HepG2 (cell line): ENCODE data around the gene WAS. TPM values are rescaled to one million over a fixed set of nuclear protein-coding genes. Genes with fewer than 3 reads are reported as not detected.
A peak's percentile ranks its signal among the peaks of the same experiment; 100 is the strongest.

ENCODE experiments used
- ATAC-seq: fragments of 200-7000 bp; cut with Tn5 transposase; 3 replicates; pipeline ENCODE4 v1.9.1; 2020; ENCODE audit warnings: mild to moderate bottlenecking, moderate library complexity
- BruUV-seq: library from RNA; stranded (reverse); fragments of 400-500 nt; replicated peaks from 2 replicates; lab custom pipeline; 2021; lab: Mats Ljungman, UMichigan
- CTCF ChIA-PET: fragments of 300-600 bp; formaldehyde crosslinking; extraction: SDS; loops from one replicate; lab custom pipeline; 2021; ENCODE audit warnings: low total read pairs, inconsistent platforms, low intra/inter-chr PET ratio; lab: Yijun Ruan, JAX
- POLR2A ChIA-PET: fragments of 350-600 bp; sonication (Branson Sonifier 250); formaldehyde crosslinking; loops from one replicate; lab custom pipeline; 2020; ENCODE audit warnings: antibody characterized with exemption, inconsistent platforms; lab: Yijun Ruan, JAX
- DNase-seq: peaks from one replicate; pipeline ENCODE4 v3.0.0-alpha.2; 2015; ENCODE audit warnings: low spot score
- FAIRE-seq: peaks from 3 replicates; lab custom pipeline; 2011; peaks lifted over from hg19 to GRCh38; lab: Jason Lieb, UNC
- H2AFZ ChIP-seq: one replicate; pipeline ENCODE4 v1.6.1; 2011; ENCODE audit warnings: low read length, inconsistent platforms
- H3K27ac ChIP-seq: fragments of 300-600 bp; 3 replicates; pipeline ENCODE4 v1.8.0; 2011; ENCODE audit warnings: mixed run types, mild to moderate bottlenecking, mixed read lengths, low read length, inconsistent platforms; ENCODE audit not compliant: insufficient read depth; ENCODE audit errors: extremely low read length
- H3K27me3 ChIP-seq, 2 experiments: fragments of 200-600 bp in 1 of 2; 2 replicates in 1 of 2; 3 replicates in 1 of 2; pipeline versions ENCODE4 v1.6.0 to v1.8.0; 2011; ENCODE audit warnings: low read length in 2 of 2, mild to moderate bottlenecking in 2 of 2, moderate library complexity in 2 of 2, inconsistent platforms in 1 of 2; ENCODE audit not compliant: insufficient read depth in 2 of 2, control insufficient read depth in 1 of 2
- H3K36me3 ChIP-seq, 2 experiments: fragments of 200-600 bp in 1 of 2; replicated peaks in 1 of 2; 2 replicates in 1 of 2; 3 replicates in 1 of 2; pipeline versions ENCODE4 v1.5.1 to v1.8.0; 2011; ENCODE audit warnings: low read length in 2 of 2, inconsistent platforms in 1 of 2; ENCODE audit not compliant: insufficient read depth in 2 of 2, control insufficient read depth in 1 of 2
- H3K4me1 ChIP-seq: 2 replicates; pipeline ENCODE4 v1.5.1; 2012; ENCODE audit warnings: low read length, inconsistent platforms; ENCODE audit not compliant: insufficient read depth
- H3K4me2 ChIP-seq: 2 replicates; pipeline ENCODE4 v1.6.0; 2011; ENCODE audit warnings: low read depth, low read length, inconsistent platforms
- H3K4me3 ChIP-seq, 3 experiments: fragments of 200-600 bp in 1 of 3; sonication (generic), shearing (Covaris generic) in 1 of 3; replicated peaks in 1 of 3; 2 replicates each; pipeline ENCODE4 v1.5.1; 2011 to 2016; ENCODE audit warnings: low read length in 3 of 3, inconsistent platforms in 2 of 3, low read depth in 2 of 3, mild to moderate bottlenecking in 2 of 3, control low read depth in 1 of 3, mixed read lengths in 1 of 3; ENCODE audit not compliant: insufficient read depth in 1 of 3
- H3K79me2 ChIP-seq: one replicate; pipeline ENCODE4 v1.6.1; 2011; ENCODE audit warnings: low read length, inconsistent platforms; ENCODE audit not compliant: insufficient read depth
- H3K9ac ChIP-seq: 2 replicates; pipeline ENCODE4 v1.6.0; 2011; ENCODE audit warnings: mild to moderate bottlenecking, low read depth, low read length, inconsistent platforms; ENCODE audit not compliant: insufficient read depth
- H3K9me3 ChIP-seq: 2 replicates; pipeline ENCODE4 v1.5.1; 2012; ENCODE audit warnings: mild to moderate bottlenecking, low read length
- H4K20me1 ChIP-seq: 2 replicates; pipeline ENCODE4 v1.6.0; 2011; ENCODE audit warnings: inconsistent platforms, mild to moderate bottlenecking, low read length, moderate library complexity; ENCODE audit not compliant: insufficient read depth
- BRD4 ChIP-seq: sonication (generic); formaldehyde crosslinking; IDR thresholded peaks from 2 replicates; pipeline ENCODE4 v1.4.0; 2020; ENCODE audit warnings: missing genetic modification reagents
- FOXK1 ChIP-seq: sonication (generic); formaldehyde crosslinking; IDR thresholded peaks from 2 replicates; pipeline ENCODE4 v1.4.0; 2020; ENCODE audit warnings: low read depth, missing genetic modification reagents, borderline replicate concordance
- GABPA ChIP-seq, 2 experiments: IDR thresholded peaks; 2 replicates each; pipeline ENCODE4 v1.6.1; 2011 to 2016; ENCODE audit warnings: low read depth in 2 of 2, low read length in 1 of 2, missing biosample characterization in 1 of 2, missing genetic modification characterization in 1 of 2
- HCFC1 ChIP-seq: fragments of 150-350 bp; IDR thresholded peaks from 2 replicates; pipeline ENCODE4 v1.6.1; 2014; ENCODE audit warnings: low read depth, low read length
- HOXA3 ChIP-seq: sonication (generic); formaldehyde crosslinking; IDR thresholded peaks from 2 replicates; pipeline ENCODE4 v1.5.0; 2020; ENCODE audit warnings: missing genetic modification reagents
- KAT8 ChIP-seq: IDR thresholded peaks from 2 replicates; pipeline ENCODE4 v1.6.1; 2016; ENCODE audit warnings: missing genetic modification reagents, missing compliant biosample characterization
- KLF16 ChIP-seq, 2 experiments: sonication (generic) in 1 of 2; formaldehyde crosslinking in 1 of 2; IDR thresholded peaks; 2 replicates each; pipeline versions ENCODE4 v1.6.1 to v1.8.0; 2016 to 2023; ENCODE audit warnings: missing genetic modification reagents in 2 of 2, missing compliant biosample characterization in 1 of 2
- KMT2A ChIP-seq: sonication (generic); formaldehyde crosslinking; IDR thresholded peaks from 2 replicates; pipeline ENCODE4 v1.4.0; 2020; ENCODE audit warnings: missing genetic modification reagents
- MAZ ChIP-seq, 2 experiments: sonication (generic) in 1 of 2; formaldehyde crosslinking in 1 of 2; IDR thresholded peaks; 2 replicates each; pipeline versions ENCODE4 v1.5.0 to v1.6.1; 2012 to 2020; ENCODE audit warnings: low read depth in 2 of 2, mild to moderate bottlenecking in 2 of 2, borderline replicate concordance in 1 of 2, improper control_type of control experiment in 1 of 2, low read length in 1 of 2, missing genetic modification reagents in 1 of 2, moderate library complexity in 1 of 2
- MXI1 ChIP-seq: IDR thresholded peaks from 3 replicates; pipeline ENCODE4 v1.6.1; 2012; ENCODE audit warnings: low read depth, low read length, inconsistent platforms, borderline replicate concordance
- PHF20 ChIP-seq: sonication (generic); formaldehyde crosslinking; IDR thresholded peaks from 2 replicates; pipeline ENCODE4 v1.5.0; 2020; ENCODE audit warnings: mild to moderate bottlenecking, missing genetic modification reagents
- POLR2AphosphoS5 ChIP-seq: IDR thresholded peaks from 2 replicates; pipeline ENCODE4 v1.6.1; 2012; ENCODE audit warnings: low read depth, low read length
- RBFOX2 ChIP-seq: fragments of 200-400 bp; formaldehyde crosslinking; IDR thresholded peaks from 2 replicates; pipeline ENCODE4 v1.6.1; 2017; ENCODE audit warnings: low read depth, mild to moderate bottlenecking, low read length
- SP1 ChIP-seq, 2 experiments: fragments of 450-650 bp in 1 of 2; sonication (generic) in 1 of 2; formaldehyde crosslinking in 1 of 2; IDR thresholded peaks; 2 replicates each; pipeline versions ENCODE4 v1.4.0 to v1.6.1; 2016 to 2020; ENCODE audit warnings: missing genetic modification reagents in 1 of 2
- SP2 ChIP-seq: sonication (generic); formaldehyde crosslinking; IDR thresholded peaks from 2 replicates; pipeline ENCODE4 v1.5.1; 2020; ENCODE audit warnings: mild to moderate bottlenecking, missing genetic modification reagents
- ZNF180 ChIP-seq: sonication (generic); formaldehyde crosslinking; IDR thresholded peaks from 2 replicates; pipeline ENCODE4 v1.4.0; 2020; ENCODE audit warnings: low read depth, missing genetic modification reagents, borderline replicate concordance
- ZNF256 ChIP-seq: sonication (generic); formaldehyde crosslinking; conservative IDR thresholded peaks from 2 replicates; pipeline ENCODE4 v1.4.0; 2020; ENCODE audit warnings: missing genetic modification reagents
- WGBS: methylation state at CpG from one replicate; pipeline ENCODE4 v1.1.6; 2017; ENCODE audit warnings: low lambda C conversion rate; 5-methylcytosine and 5-hydroxymethylcytosine counted together
- in situ Hi-C: cut with HindIII; loops from 2 replicates; pipeline ENCODE4 v1.10.0; 2017; ENCODE audit warnings: low pct_unique_long_range_greater_than_20kb; ENCODE audit not compliant: extremely low pct_ligation_motif_present
- intact Hi-C: fragments of 100-400 bp; cut with micrococcal nuclease; formaldehyde crosslinking; loops from one replicate; pipeline ENCODE4 v1.10.0; 2022; ENCODE audit not compliant: unreplicated experiment
- polyA plus RNA-seq, 8 experiments: library from polyadenylated mRNA; depleted of rRNA in 3 of 8; stranded (reverse) in 7 of 8; unstranded in 1 of 8; fragments of >200 nt; fragmentation: Illumina TruSeq in 4 of 8; extraction: Trizol in 4 of 8; gene quantifications; 2 replicates each; pipeline versions ENCODE4 v1.2.1 to v1.2.3, GENCODE V29; 2011 to 2016; ENCODE audit warnings: low read depth in 4 of 8, missing spikeins in 1 of 8, mixed read lengths in 1 of 8; ENCODE audit not compliant: insufficient read depth in 1 of 8
- total RNA-seq, 5 experiments: library from RNA; depleted of rRNA; stranded (reverse); fragments of >200 nt; fragmentation: Illumina TruSeq; extraction: Trizol; gene quantifications; 2 replicates each; pipeline ENCODE4 v1.2.3, GENCODE V29; 2016; ENCODE audit warnings: low read depth in 1 of 5
- TF ChIP-seq, protein P1 (sequence below): IDR thresholded peaks from 2 replicates; pipeline ENCODE4 v1.6.1; 2016; ENCODE audit warnings: mild to moderate bottlenecking
- TF ChIP-seq, protein P2 (sequence below): sonication (generic); formaldehyde crosslinking; IDR thresholded peaks from 2 replicates; pipeline ENCODE4 v1.5.0; 2020; ENCODE audit warnings: missing genetic modification reagents

The WAS gene
- total and polyA plus RNA-seq, 2 of the 13 experiments (the other 11 are each of a cell fraction or from before 2014, with no cell fraction given), result 0.11 TPM; not detected in 1

DNA sequence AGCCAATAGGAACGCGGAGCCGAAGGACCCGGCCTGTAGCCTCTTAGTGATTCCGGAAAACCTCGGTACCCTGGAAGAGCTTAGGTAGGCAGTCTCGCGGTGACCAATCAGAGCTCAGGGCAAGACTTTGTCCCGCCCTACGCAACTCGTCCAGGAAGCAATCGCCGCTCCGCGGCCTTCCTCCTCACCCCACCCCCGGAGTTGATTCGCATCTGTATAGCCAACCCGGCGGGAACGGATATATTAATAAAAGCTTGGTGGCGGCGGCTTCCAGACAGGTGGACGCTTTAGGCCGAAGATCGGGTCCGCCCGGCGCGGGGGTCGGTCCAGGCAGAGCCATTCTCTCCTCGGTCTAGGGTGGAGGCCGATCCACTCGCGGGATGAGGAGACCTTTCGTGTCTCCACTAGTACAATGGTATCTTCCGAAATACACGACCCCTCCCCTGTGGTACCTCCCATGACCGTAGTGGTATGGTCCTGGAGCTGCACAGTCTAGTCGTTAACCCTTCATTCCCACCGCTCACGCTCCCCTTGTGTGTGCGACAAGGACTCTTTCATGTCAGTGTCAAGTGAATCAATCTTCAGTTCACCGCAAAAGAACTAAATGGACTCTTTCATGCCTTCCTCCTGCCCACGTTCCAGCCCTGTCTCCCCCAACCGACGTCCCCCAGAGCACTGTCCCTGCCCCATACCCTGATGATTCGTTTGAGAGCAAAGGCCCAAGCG lies 53.8 kb downstream of the WAS start:
- ChIA-PET POLR2A (interaction anchor here (0.6 to 3.1 kb wide), 23 partner anchors 10 to 364 kb away, joined by 3 to 42 read pairs (median 5); partner anchors contain the start of genes GLOD5, HDAC6, OTUD5 and RBM3), CTCF (no interaction called here)
- H3K9ac ChIP-seq, result peak overlapping the region; percentile 75
- TF ChIP-seq, protein P1, sequence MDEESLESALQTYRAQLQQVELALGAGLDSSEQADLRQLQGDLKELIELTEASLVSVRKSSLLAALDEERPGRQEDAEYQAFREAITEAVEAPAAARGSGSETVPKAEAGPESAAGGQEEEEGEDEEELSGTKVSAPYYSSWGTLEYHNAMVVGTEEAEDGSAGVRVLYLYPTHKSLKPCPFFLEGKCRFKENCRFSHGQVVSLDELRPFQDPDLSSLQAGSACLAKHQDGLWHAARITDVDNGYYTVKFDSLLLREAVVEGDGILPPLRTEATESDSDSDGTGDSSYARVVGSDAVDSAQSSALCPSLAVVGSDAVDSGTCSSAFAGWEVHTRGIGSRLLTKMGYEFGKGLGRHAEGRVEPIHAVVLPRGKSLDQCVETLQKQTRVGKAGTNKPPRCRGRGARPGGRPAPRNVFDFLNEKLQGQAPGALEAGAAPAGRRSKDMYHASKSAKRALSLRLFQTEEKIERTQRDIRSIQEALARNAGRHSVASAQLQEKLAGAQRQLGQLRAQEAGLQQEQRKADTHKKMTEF (CRISPR knock-in tag), result peak; percentile 29; the same call in 1 of the 2 replicates
- TF ChIP-seq SP2 (CRISPR knock-in tag) (peak; percentile 90), HCFC1 (0 out of 2 replicates have a peak, but pooled peaks have one; percentile 7), POLR2AphosphoS5 (peak; percentile 68), SP1 (IDR thresholded peaks at IDR 0.05) (no peak), SP1 (CRISPR knock-in tag; IDR thresholded peaks at IDR 0.05) (peak; percentile 55; the same call in 1 of the 2 replicates), FOXK1 (CRISPR knock-in tag) (peak; percentile 22; the same call in 1 of the 2 replicates), KLF16 (CRISPR knock-in tag; IDR thresholded peaks at IDR 0.05) (peak in 1 of 2 experiments; percentile 24; a peak in 1 of 4 replicates), KMT2A (CRISPR knock-in tag) (no peak), ZNF256 (CRISPR knock-in tag) (no peak), MAZ (IDR thresholded peaks at IDR 0.05; ENCODE audit: borderline replicate concordance, low read depth, low read length) (peak; percentile 65; the same call in 1 of the 2 replicates), MAZ (CRISPR knock-in tag; IDR thresholded peaks at IDR 0.05; ENCODE audit: low read depth) (no peak), ZNF180 (no peak), PHF20 (CRISPR knock-in tag) (peak; percentile 72), KAT8 (CRISPR knock-in tag) (peak; percentile 88), BRD4 (CRISPR knock-in tag) (0 out of 2 replicates have a peak, but pooled peaks have one; percentile 20), GABPA (IDR thresholded peaks at IDR 0.05; ENCODE audit: low read depth, low read length) (peak; percentile 81), GABPA (CRISPR knock-in tag; IDR thresholded peaks at IDR 0.05; ENCODE audit: low read depth) (peak; percentile 93), MXI1 (0 out of 3 replicates have a peak, but pooled peaks have one; percentile 12), HOXA3 (peak; percentile 38; the same call in 1 of the 2 replicates), RBFOX2 (peak; percentile 73)
- TF ChIP-seq, protein P2, sequence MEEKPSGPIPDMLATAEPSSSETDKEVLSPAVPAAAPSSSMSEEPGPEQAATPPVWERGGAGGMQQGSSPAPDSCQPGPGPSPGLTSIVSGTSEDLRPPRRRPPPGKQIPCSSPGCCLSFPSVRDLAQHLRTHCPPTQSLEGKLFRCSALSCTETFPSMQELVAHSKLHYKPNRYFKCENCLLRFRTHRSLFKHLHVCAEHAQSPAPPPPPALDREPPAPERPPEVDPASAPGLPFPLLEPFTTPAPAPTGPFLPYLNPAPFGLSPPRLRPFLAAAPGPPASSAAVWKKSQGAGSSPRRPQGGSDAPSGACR (CRISPR knock-in tag), result 0 out of 2 replicates have a peak, but pooled peaks have one; percentile 42

More for the DNA sequence above, 53.8 kb downstream of the WAS start:
- no peaks in the 10 kb centered on the region for H3K79me2 ChIP-seq
- no peaks in the 10 kb centered on the region for H4K20me1 ChIP-seq
- TSS peak; percentile 93 for BruUV-seq
- DNase-seq (peak; percentile 95), ATAC-seq (peak; percentile 98), FAIRE-seq (peak; percentile 95)
- peak overlapping the region; percentile 96 for H3K4me2 ChIP-seq
- intact Hi-C loops, result loop anchor here (1.0 to 5.0 kb wide), 2 partner anchors 24 to 450 kb away; partner anchors contain the start of gene PRICKLE3
- peak overlapping the region; percentile 41 to 72 (median 61); a peak in 5 of 6 replicates for H3K4me3 ChIP-seq
- H3K9me3 ChIP-seq, result no peaks in the 10 kb centered on the region
- in situ Hi-C loops, result no loop called here
- H3K27ac ChIP-seq, result peak overlapping the region; percentile 85
- 0% methylated on average over 2 of the region's 48 CpGs for whole genome bisulfite sequencing
- no peaks in the 10 kb centered on the region for H3K27me3 ChIP-seq
- H3K4me1 ChIP-seq, result peaks cover 28% of the 10 kb centered on the region
- H3K36me3 ChIP-seq, result no peaks in the 10 kb centered on the region
- no peak overlapping the region for H2AFZ ChIP-seq
